DOHH2 (cell line): Measurements from ENCODE around the gene NOS3.

Experiments used
- H3F3A ChIP-seq: fragments of 200-600 bp; sonication (generic), shearing (Covaris generic); 2 replicates; pipeline ENCODE4 v1.6.0; 2016; ENCODE audit warnings: antibody characterized with exemption, mild to moderate bottlenecking; ENCODE audit not compliant: control insufficient read depth, insufficient read depth
- H3K27ac ChIP-seq: fragments of 200-600 bp; sonication (generic); 2 replicates; pipeline ENCODE4 v1.5.1; 2014; ENCODE audit warnings: low read depth, mild to moderate bottlenecking, low read length, moderate library complexity
- H3K27me3 ChIP-seq: fragments of 200-600 bp; sonication (generic); 2 replicates; pipeline ENCODE4 v1.6.1; 2014; ENCODE audit warnings: mild to moderate bottlenecking, low read length, mixed read lengths; ENCODE audit not compliant: control insufficient read depth
- H3K36me3 ChIP-seq: fragments of 200-600 bp; sonication (generic); 2 replicates; pipeline ENCODE4 v1.6.1; 2014; ENCODE audit warnings: mild to moderate bottlenecking, low read length, moderate library complexity, mixed read lengths; ENCODE audit not compliant: control insufficient read depth
- H3K4me1 ChIP-seq: fragments of 200-600 bp; sonication (generic); 2 replicates; pipeline ENCODE4 v1.6.1; 2014; ENCODE audit warnings: mild to moderate bottlenecking, low read length, mixed read lengths; ENCODE audit not compliant: control insufficient read depth
- H3K4me2 ChIP-seq: fragments of 200-600 bp; sonication (generic); 2 replicates; pipeline ENCODE4 v1.6.0; 2014; ENCODE audit warnings: mild to moderate bottlenecking, low read length, moderate library complexity
- H3K4me3 ChIP-seq: fragments of 200-600 bp; sonication (generic); 2 replicates; pipeline ENCODE4 v1.5.1; 2014; ENCODE audit warnings: mild to moderate bottlenecking, low read length, mixed read lengths
- H3K79me2 ChIP-seq: fragments of 200-600 bp; sonication (generic); 2 replicates; pipeline ENCODE4 v1.6.1; 2014; ENCODE audit warnings: mild to moderate bottlenecking, low read length, mixed read lengths; ENCODE audit not compliant: control insufficient read depth
- H3K9me2 ChIP-seq: fragments of 200-600 bp; sonication (generic); replicated peaks from 2 replicates; pipeline ENCODE4 v1.6.1; 2014; ENCODE audit warnings: mild to moderate bottlenecking, low read length, mixed read lengths; ENCODE audit not compliant: control insufficient read depth
- H3K9me3 ChIP-seq: fragments of 200-600 bp; sonication (generic); 2 replicates; pipeline ENCODE4 v1.6.1; 2014; ENCODE audit warnings: antibody characterized with exemption, low read length, mixed read lengths; ENCODE audit not compliant: control insufficient read depth, insufficient read depth
- H4K20me1 ChIP-seq: fragments of 200-600 bp; sonication (generic); 2 replicates; pipeline ENCODE4 v1.6.0; 2014; ENCODE audit warnings: low read depth, mild to moderate bottlenecking, antibody characterized with exemption, low read length, moderate library complexity; ENCODE audit not compliant: control insufficient read depth, insufficient read depth
- CTCF ChIP-seq: fragments of 200-600 bp; sonication (generic); IDR thresholded peaks from one replicate; pipeline ENCODE4 v1.5.1; 2014; ENCODE audit warnings: antibody characterized with exemption, mild to moderate bottlenecking, low read depth, low read length; ENCODE audit not compliant: poor library complexity, severe bottlenecking
- EZH2phosphoT487 ChIP-seq: fragments of 200-600 bp; sonication (generic); IDR thresholded peaks from 2 replicates; pipeline ENCODE4 v1.6.1; 2017; ENCODE audit warnings: borderline replicate concordance, mild to moderate bottlenecking, antibody characterized with exemption, low read length, moderate library complexity, mixed read lengths

NOS3 gene

GRCh38 chr7:150958062-150958552, 32.7 kb upstream of the NOS3 start:
- TF ChIP-seq CTCF, result no peak
- TF ChIP-seq EZH2phosphoT487, result no peak
- no peaks in the 10 kb centered on the region for H4K20me1 ChIP-seq
- H3K27me3 ChIP-seq, result no peaks in the 10 kb centered on the region
- H3K4me3 ChIP-seq, result no peak overlapping the region
- H3K79me2 ChIP-seq, result no peaks in the 10 kb centered on the region
- H3K4me1 ChIP-seq, result peaks cover 4% of the 10 kb centered on the region
- no peaks in the 10 kb centered on the region for H3K36me3 ChIP-seq
- no peaks in the 10 kb centered on the region for H3K9me2 ChIP-seq
- 0 out of 2 replicates have a peak, but pooled peaks cover 3% of the 10 kb centered on the region for H3F3A ChIP-seq
- no peak overlapping the region for H3K27ac ChIP-seq
- H3K9me3 ChIP-seq, result no peaks in the 10 kb centered on the region
- H3K4me2 ChIP-seq, result no peak overlapping the region

GRCh38 chr7:150958597-150958996, 32.2 kb upstream of the NOS3 start:
- TF ChIP-seq CTCF (no peak), EZH2phosphoT487 (no peak)
- Histone ChIP-seq H3K4me2 (no peak overlapping the region), H3F3A (0 out of 2 replicates have a peak, but pooled peaks cover 3% of the 10 kb centered on the region), H3K4me1 (peaks cover 4% of the 10 kb centered on the region), H3K9me2 (no peaks in the 10 kb centered on the region), H3K9me3 (no peaks in the 10 kb centered on the region), H3K79me2 (no peaks in the 10 kb centered on the region), H3K4me3 (no peak overlapping the region), H4K20me1 (no peaks in the 10 kb centered on the region), H3K27me3 (no peaks in the 10 kb centered on the region), H3K36me3 (no peaks in the 10 kb centered on the region), H3K27ac (no peak overlapping the region)

GRCh38 chr7:150959081-150959480, 31.7 kb upstream of the NOS3 start:
- H4K20me1 ChIP-seq, result no peaks in the 10 kb centered on the region
- H3K4me1 ChIP-seq, result peaks cover 4% of the 10 kb centered on the region
- H3K27me3 ChIP-seq, result no peaks in the 10 kb centered on the region
- H3K79me2 ChIP-seq, result no peaks in the 10 kb centered on the region
- H3K36me3 ChIP-seq, result no peaks in the 10 kb centered on the region
- no peak overlapping the region for H3K4me3 ChIP-seq
- TF ChIP-seq CTCF (no peak), EZH2phosphoT487 (no peak)
- H3K27ac ChIP-seq, result no peak overlapping the region
- no peaks in the 10 kb centered on the region for H3K9me3 ChIP-seq
- no peak overlapping the region for H3K4me2 ChIP-seq
- 0 out of 2 replicates have a peak, but pooled peaks cover 3% of the 10 kb centered on the region for H3F3A ChIP-seq
- no peaks in the 10 kb centered on the region for H3K9me2 ChIP-seq
